HL-60 (cell line): ENCODE measurements around the gene LRRC32.

Experiments
- DNase-seq, 2 experiments: peaks; one replicate each; pipeline ENCODE4 v3.0.0-alpha.2; 2010 to 2020; ENCODE audit warnings: low read depth in 1 of 2, low spot score in 1 of 2
- H3K27ac ChIP-seq: fragments of 250-450 bp; sonication (Bioruptor Pico); replicated peaks from 2 replicates; pipeline ENCODE4 v1.5.1; 2020; ENCODE audit warnings: mild to moderate bottlenecking, moderate library complexity
- H3K27me3 ChIP-seq: fragments of 250-450 bp; sonication (Bioruptor Pico); 2 replicates; pipeline ENCODE4 v1.5.1; 2021; ENCODE audit warnings: mild to moderate bottlenecking, moderate library complexity; ENCODE audit not compliant: insufficient read depth, poor library complexity, severe bottlenecking
- H3K4me3 ChIP-seq: replicated peaks from 2 replicates; pipeline ENCODE4 v1.5.1; 2011; ENCODE audit warnings: mild to moderate bottlenecking, control low read depth, low read length; ENCODE audit not compliant: insufficient read depth
- CTCF ChIP-seq: IDR thresholded peaks from one replicate; pipeline ENCODE4 v1.5.1; 2011; ENCODE audit warnings: low read length, control low read depth, inconsistent platforms; ENCODE audit not compliant: insufficient read depth
- GABPA ChIP-seq: IDR thresholded peaks from 2 replicates; pipeline ENCODE4 v1.6.1; 2012; ENCODE audit warnings: low read depth
- POLR2AphosphoS5 ChIP-seq: IDR thresholded peaks from 2 replicates; pipeline ENCODE4 v1.6.1; 2012; ENCODE audit warnings: low read depth
- SPI1 ChIP-seq: IDR thresholded peaks from 2 replicates; pipeline ENCODE4 v1.6.1; 2012; ENCODE audit warnings: low read depth, mild to moderate bottlenecking, borderline replicate concordance
- TF ChIP-seq, protein P1 (sequence below): IDR thresholded peaks from 2 replicates; pipeline ENCODE4 v1.6.1; 2012; ENCODE audit warnings: low read depth; ENCODE audit not compliant: insufficient replicate concordance

Gene LRRC32

DNA sequence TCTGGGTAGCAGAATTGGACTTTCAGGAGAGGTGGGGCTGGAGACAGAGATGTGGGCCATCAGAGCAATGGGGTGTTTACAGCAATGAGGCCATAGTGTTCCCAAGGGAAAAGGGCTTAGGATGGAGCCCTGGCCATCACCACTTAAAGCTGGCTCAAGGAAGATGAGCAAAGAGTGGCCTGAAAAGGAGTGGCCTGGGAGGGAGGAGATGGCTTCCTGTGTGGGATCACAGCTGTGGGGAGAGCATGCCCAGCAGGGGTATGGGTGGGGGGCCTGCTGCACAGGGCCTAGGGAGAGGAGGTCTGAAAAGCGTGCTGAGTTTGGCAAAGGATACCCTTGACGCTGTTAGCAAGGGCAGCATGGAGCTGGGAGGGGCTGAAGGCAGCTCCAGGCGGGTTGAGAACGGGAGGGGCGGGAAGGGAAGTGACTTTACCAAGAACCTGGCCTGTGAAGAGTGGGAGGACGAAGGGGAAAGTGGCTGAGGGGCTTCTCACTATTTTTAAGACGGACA is 13.9 kb downstream of the LRRC32 start:
- no peak overlapping the region for H3K27ac ChIP-seq

GRCh38 chr11:76656050-76656531 is 14.5 kb downstream of the LRRC32 start:
- DNase-seq, result no peak
- Histone ChIP-seq H3K4me3 (no peak overlapping the region), H3K27me3 (no peaks in the 10 kb centered on the region), H3K27ac (no peak overlapping the region)
- TF ChIP-seq, protein P1, sequence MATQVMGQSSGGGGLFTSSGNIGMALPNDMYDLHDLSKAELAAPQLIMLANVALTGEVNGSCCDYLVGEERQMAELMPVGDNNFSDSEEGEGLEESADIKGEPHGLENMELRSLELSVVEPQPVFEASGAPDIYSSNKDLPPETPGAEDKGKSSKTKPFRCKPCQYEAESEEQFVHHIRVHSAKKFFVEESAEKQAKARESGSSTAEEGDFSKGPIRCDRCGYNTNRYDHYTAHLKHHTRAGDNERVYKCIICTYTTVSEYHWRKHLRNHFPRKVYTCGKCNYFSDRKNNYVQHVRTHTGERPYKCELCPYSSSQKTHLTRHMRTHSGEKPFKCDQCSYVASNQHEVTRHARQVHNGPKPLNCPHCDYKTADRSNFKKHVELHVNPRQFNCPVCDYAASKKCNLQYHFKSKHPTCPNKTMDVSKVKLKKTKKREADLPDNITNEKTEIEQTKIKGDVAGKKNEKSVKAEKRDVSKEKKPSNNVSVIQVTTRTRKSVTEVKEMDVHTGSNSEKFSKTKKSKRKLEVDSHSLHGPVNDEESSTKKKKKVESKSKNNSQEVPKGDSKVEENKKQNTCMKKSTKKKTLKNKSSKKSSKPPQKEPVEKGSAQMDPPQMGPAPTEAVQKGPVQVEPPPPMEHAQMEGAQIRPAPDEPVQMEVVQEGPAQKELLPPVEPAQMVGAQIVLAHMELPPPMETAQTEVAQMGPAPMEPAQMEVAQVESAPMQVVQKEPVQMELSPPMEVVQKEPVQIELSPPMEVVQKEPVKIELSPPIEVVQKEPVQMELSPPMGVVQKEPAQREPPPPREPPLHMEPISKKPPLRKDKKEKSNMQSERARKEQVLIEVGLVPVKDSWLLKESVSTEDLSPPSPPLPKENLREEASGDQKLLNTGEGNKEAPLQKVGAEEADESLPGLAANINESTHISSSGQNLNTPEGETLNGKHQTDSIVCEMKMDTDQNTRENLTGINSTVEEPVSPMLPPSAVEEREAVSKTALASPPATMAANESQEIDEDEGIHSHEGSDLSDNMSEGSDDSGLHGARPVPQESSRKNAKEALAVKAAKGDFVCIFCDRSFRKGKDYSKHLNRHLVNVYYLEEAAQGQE, result no peak
- TF ChIP-seq CTCF (no peak), GABPA (no peak), SPI1 (no peak), POLR2AphosphoS5 (no peak)

More for the DNA sequence above, 13.9 kb downstream of the LRRC32 start:
- Histone ChIP-seq H3K4me3 (no peak overlapping the region), H3K27me3 (no peaks in the 10 kb centered on the region)
- TF ChIP-seq, protein P1, result no peak
- DNase-seq, result no peak

GRCh38 chr11:76655501-76656049 is 15.0 kb downstream of the LRRC32 start:
- no peak for DNase-seq
- Histone ChIP-seq H3K27me3 (no peaks in the 10 kb centered on the region), H3K4me3 (no peak overlapping the region), H3K27ac (no peak overlapping the region)
- TF ChIP-seq POLR2AphosphoS5, result no peak
- no peak for TF ChIP-seq CTCF
- no peak for TF ChIP-seq GABPA
- TF ChIP-seq, protein P1, result no peak
- no peak for TF ChIP-seq SPI1

- TF ChIP-seq GABPA, result no peak
- no peak for TF ChIP-seq CTCF
- TF ChIP-seq POLR2AphosphoS5, result no peak
- TF ChIP-seq SPI1, result no peak
- TF ChIP-seq, protein P1, result no peak
- no peak for DNase-seq
- Histone ChIP-seq H3K27ac (no peak overlapping the region), H3K27me3 (peaks cover 1% of the 10 kb centered on the region), H3K4me3 (no peak overlapping the region)
These were observed 15.6 kb downstream of the LRRC32 start for GRCh38 chr11:76654980-76655379.
